Osteoblast (primary cell): ENCODE results near the gene TSPYL4. TPM values are rescaled to one million over a fixed set of nuclear protein-coding genes. Genes with fewer than 3 reads are reported as not detected.
A peak's percentile ranks its signal among the peaks of the same experiment; 100 is the strongest.

ENCODE experiments used
- DNase-seq: peaks from one replicate; pipeline ENCODE4 v3.0.0; 2011; ENCODE audit warnings: low spot score, mixed read lengths; ENCODE audit not compliant: insufficient read length; ENCODE audit errors: missing footprints
- H2AFZ ChIP-seq: 2 replicates; pipeline ENCODE4 v1.6.0; 2011; ENCODE audit warnings: mild to moderate bottlenecking, low read length
- H3K27ac ChIP-seq: 2 replicates; pipeline ENCODE4 v1.5.1; 2011; ENCODE audit warnings: mild to moderate bottlenecking, low read depth, low read length, moderate library complexity
- H3K27me3 ChIP-seq: 2 replicates; pipeline ENCODE4 v1.6.0; 2012; ENCODE audit warnings: mild to moderate bottlenecking, control low read depth, inconsistent platforms, low read length, moderate library complexity; ENCODE audit not compliant: insufficient read depth
- H3K36me3 ChIP-seq: 2 replicates; pipeline ENCODE4 v1.5.1; 2011; ENCODE audit warnings: mild to moderate bottlenecking, low read length, control low read depth, moderate library complexity; ENCODE audit not compliant: insufficient read depth
- H3K4me1 ChIP-seq: 2 replicates; pipeline ENCODE4 v1.5.1; 2011; ENCODE audit warnings: mild to moderate bottlenecking, low read length, control low read depth, moderate library complexity; ENCODE audit not compliant: insufficient read depth
- H3K4me2 ChIP-seq: 2 replicates; pipeline ENCODE4 v1.6.0; 2011; ENCODE audit warnings: mild to moderate bottlenecking, low read length; ENCODE audit not compliant: insufficient read depth
- H3K4me3 ChIP-seq: fragments of 200-600 bp; sonication (generic); 3 replicates; pipeline ENCODE4 v1.5.1; 2012; ENCODE audit warnings: mild to moderate bottlenecking, low read length, inconsistent platforms; ENCODE audit not compliant: insufficient read depth
- H3K79me2 ChIP-seq: 2 replicates; pipeline ENCODE4 v1.6.0; 2012; ENCODE audit warnings: mild to moderate bottlenecking, low read length, control low read depth, inconsistent platforms; ENCODE audit not compliant: insufficient read depth
- H3K9me3 ChIP-seq: 2 replicates; pipeline ENCODE4 v1.5.1; 2011; ENCODE audit warnings: low read depth, low read length, control low read depth
- H4K20me1 ChIP-seq: 2 replicates; pipeline ENCODE4 v1.6.0; 2012; ENCODE audit warnings: mild to moderate bottlenecking, low read length, control low read depth; ENCODE audit not compliant: insufficient read depth
- total RNA-seq: library from RNA; depleted of rRNA; stranded (reverse); fragments of >200 nt; gene quantifications from 2 replicates; pipeline ENCODE4 v1.2.3, GENCODE V29; 2012
- TF ChIP-seq, protein P1 (sequence below): IDR thresholded peaks from 2 replicates; pipeline ENCODE4 v1.5.1; 2011; ENCODE audit warnings: mild to moderate bottlenecking, low read depth, low read length, moderate library complexity; ENCODE audit errors: extremely low read depth

TSPYL4 gene
- total RNA-seq, 1 donor: 24.6 TPM

DNA sequence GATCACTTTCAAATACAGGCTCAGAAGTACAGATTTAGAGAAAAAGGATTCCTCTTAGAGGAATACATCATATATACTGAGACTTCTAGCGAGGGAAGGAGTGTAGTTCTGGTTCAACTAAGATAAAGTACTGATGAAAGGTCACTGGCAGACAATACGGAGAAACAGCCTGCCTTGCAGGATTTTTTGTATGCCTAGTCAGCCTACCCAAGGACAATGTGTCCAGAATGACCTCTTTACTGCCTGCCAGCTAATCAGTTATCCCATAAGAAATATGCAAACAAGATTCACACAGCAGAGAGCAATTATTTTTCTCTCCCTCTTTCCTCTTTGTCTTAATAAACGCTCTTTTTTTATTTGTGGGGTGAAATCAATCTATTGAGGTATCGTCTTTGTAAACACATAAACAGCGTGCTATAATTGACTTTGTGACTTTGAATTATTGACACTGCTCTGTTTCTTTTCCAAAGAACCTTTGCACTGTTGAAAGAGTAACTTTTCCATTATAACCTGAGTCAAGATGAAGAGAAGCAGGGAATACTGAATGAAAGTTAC is 1.4 kb upstream of the TSPYL4 start:
- Histone ChIP-seq H2AFZ (peak overlapping the region; percentile 36), H3K4me2 (peak overlapping the region; percentile 89), H3K9me3 (no peaks in the 10 kb centered on the region), H3K4me1 (peaks cover 35% of the 10 kb centered on the region), H3K79me2 (peaks cover 43% of the 10 kb centered on the region), H3K27me3 (no peaks in the 10 kb centered on the region), H4K20me1 (no peaks in the 10 kb centered on the region), H3K36me3 (peaks cover 4% of the 10 kb centered on the region), H3K4me3 (no peak overlapping the region), H3K27ac (peak overlapping the region; percentile 97)
- TF ChIP-seq, protein P1, sequence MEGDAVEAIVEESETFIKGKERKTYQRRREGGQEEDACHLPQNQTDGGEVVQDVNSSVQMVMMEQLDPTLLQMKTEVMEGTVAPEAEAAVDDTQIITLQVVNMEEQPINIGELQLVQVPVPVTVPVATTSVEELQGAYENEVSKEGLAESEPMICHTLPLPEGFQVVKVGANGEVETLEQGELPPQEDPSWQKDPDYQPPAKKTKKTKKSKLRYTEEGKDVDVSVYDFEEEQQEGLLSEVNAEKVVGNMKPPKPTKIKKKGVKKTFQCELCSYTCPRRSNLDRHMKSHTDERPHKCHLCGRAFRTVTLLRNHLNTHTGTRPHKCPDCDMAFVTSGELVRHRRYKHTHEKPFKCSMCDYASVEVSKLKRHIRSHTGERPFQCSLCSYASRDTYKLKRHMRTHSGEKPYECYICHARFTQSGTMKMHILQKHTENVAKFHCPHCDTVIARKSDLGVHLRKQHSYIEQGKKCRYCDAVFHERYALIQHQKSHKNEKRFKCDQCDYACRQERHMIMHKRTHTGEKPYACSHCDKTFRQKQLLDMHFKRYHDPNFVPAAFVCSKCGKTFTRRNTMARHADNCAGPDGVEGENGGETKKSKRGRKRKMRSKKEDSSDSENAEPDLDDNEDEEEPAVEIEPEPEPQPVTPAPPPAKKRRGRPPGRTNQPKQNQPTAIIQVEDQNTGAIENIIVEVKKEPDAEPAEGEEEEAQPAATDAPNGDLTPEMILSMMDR: no peak
- DNase-seq: no peak

DNA sequence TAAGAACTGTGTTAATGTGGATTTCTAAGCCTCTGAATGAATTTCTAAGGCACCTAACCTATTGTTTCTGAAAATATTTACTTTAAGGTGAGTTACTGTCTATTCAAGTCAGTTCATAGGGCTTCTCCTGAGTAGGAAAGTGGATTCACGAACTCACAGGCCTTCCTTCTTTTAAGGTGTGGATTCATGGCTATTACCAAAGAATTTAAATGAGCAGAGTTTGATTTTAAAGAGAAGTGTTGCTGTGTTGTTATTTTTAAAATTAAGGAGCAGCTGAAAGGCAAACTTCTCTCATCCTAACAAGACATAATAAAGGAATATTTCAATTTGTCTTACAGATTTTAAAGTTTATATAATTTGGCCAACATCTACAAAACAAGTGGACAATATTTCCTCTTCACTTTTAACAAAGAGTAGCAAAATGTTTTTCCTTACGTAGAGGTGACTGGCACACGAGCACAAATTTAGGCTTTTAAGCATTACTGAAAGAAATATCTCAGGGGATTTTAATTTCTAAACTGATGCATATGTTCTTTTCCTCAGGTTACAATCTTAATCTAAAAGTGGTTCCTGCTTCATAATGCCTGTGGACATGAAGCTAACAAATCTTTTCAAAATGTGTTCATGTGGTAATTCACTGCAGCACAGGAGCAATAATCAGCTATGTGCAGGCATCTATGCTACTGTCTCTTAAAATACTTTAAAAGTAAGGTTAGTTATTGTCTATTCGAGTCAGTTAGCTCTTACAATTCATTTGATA is 602 bp upstream of the TSPYL4 start:
- peak overlapping the region; percentile 99 for H3K4me3 ChIP-seq
- TF ChIP-seq, protein P1: no peak
- H3K79me2 ChIP-seq: peaks cover 51% of the 10 kb centered on the region
- peak overlapping the region; percentile 89 for H3K4me2 ChIP-seq
- no peaks in the 10 kb centered on the region for H3K27me3 ChIP-seq
- peaks cover 4% of the 10 kb centered on the region for H3K36me3 ChIP-seq
- H3K27ac ChIP-seq: peak overlapping the region; percentile 97
- peak overlapping the region; percentile 96 for H2AFZ ChIP-seq
- no peaks in the 10 kb centered on the region for H3K9me3 ChIP-seq
- peaks cover 43% of the 10 kb centered on the region for H3K4me1 ChIP-seq
- DNase-seq: no peak
- H4K20me1 ChIP-seq: no peaks in the 10 kb centered on the region

DNA sequence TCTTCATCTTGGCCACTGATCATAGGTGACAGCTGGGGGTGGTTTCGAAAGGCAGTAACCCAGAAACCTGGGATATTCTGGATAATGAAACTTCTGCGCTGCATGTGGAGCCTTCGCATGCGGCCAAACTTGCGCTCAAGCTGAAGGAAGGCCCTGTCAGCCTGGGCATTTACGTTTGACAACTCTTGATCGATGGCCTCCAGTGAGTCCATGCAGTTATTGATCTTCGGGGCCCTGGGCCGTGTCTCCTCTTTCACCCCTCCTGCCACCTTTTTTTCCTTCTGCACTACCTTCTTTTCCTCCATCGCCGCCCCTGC is 729 bp downstream of the TSPYL4 start:
- Histone ChIP-seq H3K36me3 (peaks cover 4% of the 10 kb centered on the region), H3K9me3 (no peaks in the 10 kb centered on the region), H3K27me3 (no peaks in the 10 kb centered on the region), H3K4me3 (peak overlapping the region; percentile 99), H2AFZ (peak overlapping the region; percentile 96), H3K4me1 (peaks cover 50% of the 10 kb centered on the region), H3K4me2 (peak overlapping the region; percentile 89), H4K20me1 (no peaks in the 10 kb centered on the region), H3K27ac (peak overlapping the region; percentile 97), H3K79me2 (peaks cover 64% of the 10 kb centered on the region)
- no peak for DNase-seq
- TF ChIP-seq, protein P1: no peak

DNA sequence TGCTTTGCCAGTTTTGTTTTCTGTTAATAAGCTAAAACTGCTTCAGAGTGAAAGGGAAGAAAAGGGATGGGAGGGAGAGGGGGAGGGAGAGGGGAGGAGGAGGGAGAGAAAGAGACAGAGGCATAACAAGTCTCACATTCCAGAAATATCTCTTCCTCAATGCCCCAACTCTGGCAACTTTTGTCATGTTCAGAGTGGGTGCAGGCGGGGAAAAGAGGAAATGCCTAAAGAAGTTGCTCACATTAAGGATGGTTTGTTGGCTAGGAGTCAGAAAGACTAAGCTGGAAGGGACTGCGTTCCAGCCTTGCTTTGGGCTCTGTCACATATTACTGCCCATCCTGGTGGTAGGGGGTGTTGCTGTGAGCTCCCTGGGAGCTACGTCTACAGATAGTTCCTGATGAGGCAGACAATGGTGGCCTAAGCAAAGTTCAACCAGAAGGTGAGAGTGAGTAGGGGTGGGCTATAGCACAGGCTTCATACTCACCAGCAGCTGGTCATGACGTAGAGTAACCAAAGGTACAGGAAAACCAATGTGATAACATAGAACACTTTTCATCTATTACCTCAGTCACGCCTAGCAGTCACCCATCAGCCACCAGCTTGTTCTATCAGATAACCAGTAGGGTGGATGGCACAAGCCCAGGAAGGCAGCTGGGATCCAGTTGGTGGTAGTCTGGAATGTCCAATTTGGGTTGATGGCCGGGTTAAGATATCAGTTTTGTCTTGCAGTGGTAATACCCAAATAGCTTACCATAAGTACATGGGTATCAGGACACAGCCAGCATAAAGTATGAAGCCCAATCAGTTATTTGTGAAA is 2.1 kb downstream of the TSPYL4 start:
- Histone ChIP-seq H3K9me3 (no peaks in the 10 kb centered on the region), H3K4me1 (peaks cover 54% of the 10 kb centered on the region), H4K20me1 (no peaks in the 10 kb centered on the region), H3K27me3 (no peaks in the 10 kb centered on the region), H3K79me2 (peaks cover 71% of the 10 kb centered on the region), H3K4me2 (peak overlapping the region; percentile 89), H2AFZ (no peak overlapping the region), H3K27ac (peak overlapping the region; percentile 97), H3K36me3 (peaks cover 4% of the 10 kb centered on the region), H3K4me3 (peak overlapping the region; percentile 99)
- DNase-seq: no peak
- TF ChIP-seq, protein P1: no peak
